Natural killer cell (primary cell): ENCODE data around the gene ST6GAL2. TPM values are rescaled to one million over a fixed set of nuclear protein-coding genes. Genes with fewer than 3 reads are reported as not detected.

Experiments used
- ATAC-seq, 3 donors: fragments of 150-1000 bp in 2 of 3; fragments of 200-7000 bp in 1 of 3; cut with Tn5 transposase; 1 replicate in 1 of 3; 2 replicates in 2 of 3; pipeline ENCODE4 v1.10.0; 2021; ENCODE audit warnings: mild to moderate bottlenecking in 2 of 3, moderate library complexity in 2 of 3
- DNase-seq, 2 donors: peaks; one replicate each; pipeline versions ENCODE4 v3.0.0 to v3.0.0-alpha.2; 2013 to 2021; ENCODE audit warnings: mixed read lengths in 1 of 2
- H3K27ac ChIP-seq: one replicate; pipeline ENCODE4 v1.5.1; 2013; ENCODE audit warnings: mild to moderate bottlenecking, low read length
- H3K27me3 ChIP-seq: one replicate; pipeline ENCODE4 v1.6.1; 2013; ENCODE audit warnings: low read length; ENCODE audit not compliant: control insufficient read depth, insufficient read depth
- H3K36me3 ChIP-seq: one replicate; pipeline ENCODE4 v1.6.1; 2013; ENCODE audit warnings: low read length; ENCODE audit not compliant: control insufficient read depth, insufficient read depth
- H3K4me1 ChIP-seq: one replicate; pipeline ENCODE4 v1.6.1; 2013; ENCODE audit warnings: low read length; ENCODE audit not compliant: control insufficient read depth, insufficient read depth
- H3K4me3 ChIP-seq: one replicate; pipeline ENCODE4 v1.5.1; 2013; ENCODE audit warnings: low read length
- H3K9me3 ChIP-seq: one replicate; pipeline ENCODE4 v1.6.1; 2013; ENCODE audit warnings: low read length; ENCODE audit not compliant: control insufficient read depth, insufficient read depth
- H3K27ac Mint-ChIP-seq, 2 donors: one replicate each; pipeline ENCODE4 v1.8.0; 2022; ENCODE audit warnings: mild to moderate bottlenecking in 2 of 2, mixed read lengths in 2 of 2, moderate library complexity in 1 of 2
- H3K27me3 Mint-ChIP-seq, 2 donors: one replicate each; pipeline ENCODE4 v1.8.0; 2022; ENCODE audit warnings: low read depth in 2 of 2, mixed read lengths in 2 of 2
- H3K36me3 Mint-ChIP-seq: one replicate; pipeline ENCODE4 v1.8.0; 2022; ENCODE audit warnings: mixed read lengths
- H3K4me1 Mint-ChIP-seq, 2 donors: one replicate each; pipeline ENCODE4 v1.8.0; 2022; ENCODE audit warnings: mixed read lengths in 2 of 2
- H3K4me3 Mint-ChIP-seq: one replicate; pipeline ENCODE4 v1.8.0; 2022; ENCODE audit warnings: mild to moderate bottlenecking, moderate library complexity, mixed read lengths
- H3K9me3 Mint-ChIP-seq, 2 donors: one replicate each; pipeline ENCODE4 v1.8.0; 2022; ENCODE audit warnings: mixed read lengths in 2 of 2
- WGBS: methylation state at CpG from one replicate; pipeline ENCODE4 v1.1.7; 2013; ENCODE audit warnings: missing lambda C conversion rate; ENCODE audit not compliant: insufficient coverage; 5-methylcytosine and 5-hydroxymethylcytosine counted together
- intact Hi-C: fragments of 100-400 bp; cut with micrococcal nuclease; formaldehyde crosslinking; loops from one replicate; pipeline ENCODE4 v1.14.2; 2022
- total RNA-seq, 4 donors: library from RNA; stranded (reverse); fragments of 120-200 nt in 1 of 4; gene quantifications; one replicate each; pipeline versions ENCODE4 v1.2.3 to v1.2.4, GENCODE V29; 2013 to 2022
- TF ChIP-seq, protein P1 (sequence below): fragments of 200-600 bp; IDR thresholded peaks from one replicate; pipeline ENCODE4 v1.8.0; 2022; ENCODE audit warnings: antibody characterized with exemption

ST6GAL2 gene
- total RNA-seq, 3 donors from 2014 or later (not counting 1 experiment from before 2014, with no cell fraction given) = not detected

GRCh38 chr2:106867196-106867953 lies 18.6 kb downstream of the ST6GAL2 start:
- Mint-ChIP-seq H3K27ac (no peak overlapping the region), H3K4me1 (no peaks in the 10 kb centered on the region), H3K4me3 (no peak overlapping the region), H3K9me3 (no peaks in the 10 kb centered on the region), H3K27me3 (peaks cover 0 to 2% of the 10 kb centered on the region in 2 donors), H3K36me3 (no peaks in the 10 kb centered on the region)
- WGBS = 75% methylated on average over 10 of the region's 10 CpGs
- DNase-seq (no peak), ATAC-seq (no peak)
- no peaks in the 10 kb centered on the region for H3K9me3 ChIP-seq
- no peaks in the 10 kb centered on the region for H3K36me3 ChIP-seq
- no peak overlapping the region for H3K27ac ChIP-seq
- TF ChIP-seq, protein P1, sequence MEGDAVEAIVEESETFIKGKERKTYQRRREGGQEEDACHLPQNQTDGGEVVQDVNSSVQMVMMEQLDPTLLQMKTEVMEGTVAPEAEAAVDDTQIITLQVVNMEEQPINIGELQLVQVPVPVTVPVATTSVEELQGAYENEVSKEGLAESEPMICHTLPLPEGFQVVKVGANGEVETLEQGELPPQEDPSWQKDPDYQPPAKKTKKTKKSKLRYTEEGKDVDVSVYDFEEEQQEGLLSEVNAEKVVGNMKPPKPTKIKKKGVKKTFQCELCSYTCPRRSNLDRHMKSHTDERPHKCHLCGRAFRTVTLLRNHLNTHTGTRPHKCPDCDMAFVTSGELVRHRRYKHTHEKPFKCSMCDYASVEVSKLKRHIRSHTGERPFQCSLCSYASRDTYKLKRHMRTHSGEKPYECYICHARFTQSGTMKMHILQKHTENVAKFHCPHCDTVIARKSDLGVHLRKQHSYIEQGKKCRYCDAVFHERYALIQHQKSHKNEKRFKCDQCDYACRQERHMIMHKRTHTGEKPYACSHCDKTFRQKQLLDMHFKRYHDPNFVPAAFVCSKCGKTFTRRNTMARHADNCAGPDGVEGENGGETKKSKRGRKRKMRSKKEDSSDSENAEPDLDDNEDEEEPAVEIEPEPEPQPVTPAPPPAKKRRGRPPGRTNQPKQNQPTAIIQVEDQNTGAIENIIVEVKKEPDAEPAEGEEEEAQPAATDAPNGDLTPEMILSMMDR = no peak
- no peak overlapping the region for H3K4me3 ChIP-seq
- no peaks in the 10 kb centered on the region for H3K4me1 ChIP-seq
- intact Hi-C loops = no loop called here
- H3K27me3 ChIP-seq = no peaks in the 10 kb centered on the region

DNA sequence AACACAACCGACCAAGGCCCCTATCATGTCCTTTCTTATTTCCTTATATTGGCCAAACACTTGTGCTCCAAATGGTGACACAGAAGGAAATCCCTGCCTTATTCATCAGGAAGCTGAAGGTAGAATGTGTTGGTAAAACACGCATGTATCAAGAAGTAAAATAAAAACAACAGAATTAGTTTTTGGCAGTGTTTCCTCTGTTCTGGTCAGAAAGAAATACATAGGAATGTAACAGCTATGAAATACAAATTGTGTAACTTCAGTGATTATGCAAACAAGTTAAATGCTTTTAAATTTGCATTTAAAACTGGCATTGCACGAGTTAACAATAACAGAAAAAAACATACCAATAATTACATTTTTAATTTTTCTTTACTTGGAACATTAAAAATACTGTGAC lies 19.3 kb downstream of the ST6GAL2 start:
- ATAC-seq (no peak), DNase-seq (no peak)
- 65% methylated on average over 2 of the region's 3 CpGs for WGBS
- Histone ChIP-seq H3K27ac (no peak overlapping the region), H3K36me3 (no peaks in the 10 kb centered on the region), H3K4me3 (no peak overlapping the region), H3K27me3 (no peaks in the 10 kb centered on the region), H3K4me1 (no peaks in the 10 kb centered on the region), H3K9me3 (no peaks in the 10 kb centered on the region)
- H3K36me3 Mint-ChIP-seq = no peaks in the 10 kb centered on the region
- TF ChIP-seq, protein P1 = no peak
- intact Hi-C loops = no loop called here
- H3K4me1 Mint-ChIP-seq = no peaks in the 10 kb centered on the region
- no peak overlapping the region for H3K27ac Mint-ChIP-seq
- H3K9me3 Mint-ChIP-seq = no peaks in the 10 kb centered on the region
- peaks cover 0 to 2% of the 10 kb centered on the region in 2 donors for H3K27me3 Mint-ChIP-seq
- no peak overlapping the region for H3K4me3 Mint-ChIP-seq

GRCh38 chr2:106864051-106864450 lies 21.9 kb downstream of the ST6GAL2 start:
- H3K4me1 Mint-ChIP-seq = no peaks in the 10 kb centered on the region
- Histone ChIP-seq H3K9me3 (no peaks in the 10 kb centered on the region), H3K4me3 (no peak overlapping the region), H3K27me3 (no peaks in the 10 kb centered on the region), H3K36me3 (no peaks in the 10 kb centered on the region), H3K4me1 (no peaks in the 10 kb centered on the region), H3K27ac (no peak overlapping the region)
- TF ChIP-seq, protein P1 = no peak
- H3K9me3 Mint-ChIP-seq = peaks cover 0 to 4% of the 10 kb centered on the region in 2 donors
- ATAC-seq (no peak), DNase-seq (no peak)
- intact Hi-C loops = no loop called here
- 93% methylated on average over 2 of the region's 2 CpGs for WGBS
- no peak overlapping the region for H3K27ac Mint-ChIP-seq
- peaks cover 0 to 2% of the 10 kb centered on the region in 2 donors for H3K27me3 Mint-ChIP-seq
- no peaks in the 10 kb centered on the region for H3K36me3 Mint-ChIP-seq
- no peak overlapping the region for H3K4me3 Mint-ChIP-seq

DNA sequence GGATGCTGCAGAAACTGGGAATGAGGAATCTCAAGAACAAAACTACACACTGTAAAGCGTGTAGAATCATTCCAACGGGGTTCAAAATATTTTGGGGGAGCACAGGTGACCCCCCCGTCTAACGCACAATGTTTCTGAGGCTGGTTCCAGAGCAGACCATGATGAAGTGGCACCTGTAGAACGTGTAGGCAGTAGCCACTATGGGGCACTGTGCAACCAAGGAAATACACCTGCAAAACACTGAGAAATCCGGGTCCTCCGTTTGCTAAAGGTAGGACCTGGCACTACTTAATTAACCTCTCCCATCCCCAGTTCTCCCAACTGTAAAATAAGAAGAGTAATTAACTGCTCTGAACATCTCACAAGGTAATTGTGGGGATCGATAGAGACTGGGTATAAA lies 22.6 kb downstream of the ST6GAL2 start:
- TF ChIP-seq, protein P1 = no peak
- H3K36me3 ChIP-seq = no peaks in the 10 kb centered on the region
- H3K27me3 ChIP-seq = no peaks in the 10 kb centered on the region
- Mint-ChIP-seq H3K4me1 (no peaks in the 10 kb centered on the region), H3K4me3 (no peak overlapping the region), H3K27me3 (peaks cover 0 to 2% of the 10 kb centered on the region in 2 donors), H3K9me3 (peaks cover 0 to 4% of the 10 kb centered on the region in 2 donors), H3K27ac (no peak overlapping the region), H3K36me3 (no peaks in the 10 kb centered on the region)
- H3K4me1 ChIP-seq = no peaks in the 10 kb centered on the region
- no peak for ATAC-seq
- no peak overlapping the region for H3K27ac ChIP-seq
- no peaks in the 10 kb centered on the region for H3K9me3 ChIP-seq
- intact Hi-C loops = no loop called here
- H3K4me3 ChIP-seq = no peak overlapping the region
- 56% methylated on average over 7 of the region's 8 CpGs for WGBS
- no peak for DNase-seq
